Measurements from ENCODE around the gene PCDHGA8.
A peak's percentile ranks its signal among the peaks of the same experiment; 100 is the strongest.
"Not testable (repeated sequence)": the region's sequence is repeated elsewhere in the genome, so short reads cannot be mapped to it uniquely, and the experiment has no call there.

Gene PCDHGA8

GRCh38 chr5:141403387-141403786 is 11.0 kb downstream of the PCDHGA8 start:
- DNase-seq: no peak

GRCh38 chr5:141407790-141408505 is 15.5 kb downstream of the PCDHGA8 start, which contains the start of gene PCDHGB6:
Gene PCDHGB6, plus strand, starts transcription at chr5:141408021. Its CDS starts 182 bp downstream, at chr5:141408203.
- DNase-seq: not testable (repeated sequence)

GRCh38 chr5:141409598-141410306 is 17.3 kb downstream of the PCDHGA8 start:
- no peak for DNase-seq

DNA sequence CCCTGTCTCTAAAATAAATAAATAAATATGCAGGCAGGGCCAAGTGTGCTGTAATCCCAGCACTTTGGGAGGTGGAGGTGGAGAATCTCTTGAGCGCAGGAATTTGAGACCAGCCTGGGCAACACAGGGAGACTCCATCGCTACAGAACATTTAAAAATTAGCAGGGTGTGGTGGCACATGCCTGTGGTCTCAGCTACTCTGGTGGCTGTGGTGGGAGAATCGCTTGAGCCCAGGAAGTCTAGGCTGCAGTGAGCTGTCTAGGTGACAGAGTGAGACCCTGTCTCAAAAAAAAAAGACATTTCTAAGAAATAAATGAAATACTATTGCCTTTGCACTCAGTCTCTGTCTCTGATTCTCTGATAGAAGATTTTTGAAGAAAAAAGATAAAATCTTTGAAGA is 19.1 kb downstream of the PCDHGA8 start:
- no peak for DNase-seq

GRCh38 chr5:141412854-141413539 is 20.6 kb downstream of the PCDHGA8 start, which contains the start of gene PCDHGA10:
Gene PCDHGA10, plus strand, starts transcription at chr5:141412987. Its CDS starts 189 bp downstream, at chr5:141413176.
- DNase-seq: peak; percentile 68

GRCh38 chr5:141413540-141414069 is 21.2 kb downstream of the PCDHGA8 start:
- no peak for DNase-seq

GRCh38 chr5:141414548-141415274 is 22.3 kb downstream of the PCDHGA8 start:
- not testable (repeated sequence) for DNase-seq

DNA sequence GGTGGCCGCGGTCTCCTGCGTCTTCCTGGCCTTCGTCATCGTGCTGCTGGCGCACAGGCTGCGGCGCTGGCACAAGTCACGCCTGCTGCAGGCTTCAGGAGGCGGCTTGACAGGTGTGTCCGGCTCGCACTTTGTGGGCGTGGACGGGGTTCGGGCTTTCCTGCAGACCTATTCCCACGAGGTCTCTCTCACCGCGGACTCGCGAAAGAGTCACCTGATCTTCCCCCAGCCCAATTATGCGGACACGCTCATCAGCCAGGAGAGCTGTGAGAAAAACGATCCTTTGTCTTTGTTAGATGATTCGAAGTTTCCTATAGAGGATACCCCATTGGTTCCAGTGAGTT is 22.8 kb downstream of the PCDHGA8 start:
- DNase-seq: not testable (repeated sequence)

GRCh38 chr5:141417494-141418172 is 25.2 kb downstream of the PCDHGA8 start, which contains the start of gene PCDHGB7:
Gene PCDHGB7, plus strand, starts transcription at chr5:141417677. Its CDS starts 183 bp downstream, at chr5:141417860.
- DNase-seq: peak; percentile 49

DNA sequence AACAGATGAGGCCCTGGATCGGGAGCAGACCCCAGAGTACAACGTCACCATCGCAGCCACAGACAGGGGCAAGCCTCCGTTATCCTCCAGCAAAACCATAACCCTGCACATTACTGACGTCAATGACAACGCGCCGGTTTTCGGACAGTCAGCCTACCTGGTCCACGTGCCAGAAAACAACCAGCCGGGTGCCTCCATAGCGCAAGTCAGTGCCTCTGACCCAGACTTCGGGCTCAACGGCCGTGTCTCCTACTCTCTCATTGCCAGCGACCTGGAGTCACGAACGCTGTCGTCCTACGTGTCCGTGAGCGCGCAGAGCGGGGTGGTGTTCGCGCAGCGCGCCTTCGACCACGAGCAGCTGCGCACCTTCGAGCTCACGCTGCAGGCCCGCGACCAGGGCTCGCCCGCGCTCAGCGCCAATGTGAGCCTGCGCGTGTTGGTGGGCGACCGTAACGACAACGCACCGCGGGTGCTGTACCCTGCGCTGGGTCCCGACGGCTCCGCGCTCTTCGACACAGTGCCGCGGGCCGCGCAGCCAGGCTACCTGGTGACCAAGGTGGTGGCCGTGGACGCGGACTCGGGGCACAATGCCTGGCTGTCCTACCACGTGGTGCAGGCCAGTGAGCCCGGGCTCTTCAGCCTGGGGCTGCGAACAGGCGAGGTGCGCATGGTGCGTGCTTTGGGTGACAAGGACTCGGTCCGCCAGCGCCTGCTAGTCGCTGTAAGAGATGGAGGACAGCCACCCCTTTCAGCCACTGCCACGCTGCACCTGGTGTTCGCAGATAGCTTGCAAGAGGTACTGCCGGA is 26.8 kb downstream of the PCDHGA8 start:
- DNase-seq: no peak

- DNase-seq: peak; percentile 57
Observed at GRCh38 chr5:141420855-141421488, 28.5 kb downstream of the PCDHGA8 start, which contains the start of gene PCDHGA11. Gene PCDHGA11, plus strand, starts transcription at chr5:141421051. Its CDS starts 177 bp downstream, at chr5:141421228.

DNA sequence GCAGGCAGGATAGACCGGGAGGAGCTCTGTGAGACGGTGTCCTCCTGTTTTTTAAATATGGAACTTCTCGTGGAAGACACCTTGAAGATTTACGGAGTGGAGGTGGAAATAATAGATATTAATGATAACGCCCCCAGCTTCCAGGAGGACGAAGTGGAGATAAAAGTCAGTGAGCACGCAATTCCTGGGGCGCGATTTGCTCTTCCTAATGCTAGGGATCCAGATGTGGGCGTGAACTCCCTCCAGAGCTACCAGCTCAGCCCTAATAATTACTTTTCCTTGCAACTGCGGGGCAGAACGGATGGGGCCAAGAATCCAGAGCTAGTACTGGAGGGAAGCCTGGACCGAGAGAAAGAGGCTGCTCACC is 29.0 kb downstream of the PCDHGA8 start:
- DNase-seq: no peak

- no peak for DNase-seq
Observed at GRCh38 chr5:141422742-141423291, 30.4 kb downstream of the PCDHGA8 start.

GRCh38 chr5:141427783-141428426 is 35.5 kb downstream of the PCDHGA8 start:
- DNase-seq: no peak

DNA sequence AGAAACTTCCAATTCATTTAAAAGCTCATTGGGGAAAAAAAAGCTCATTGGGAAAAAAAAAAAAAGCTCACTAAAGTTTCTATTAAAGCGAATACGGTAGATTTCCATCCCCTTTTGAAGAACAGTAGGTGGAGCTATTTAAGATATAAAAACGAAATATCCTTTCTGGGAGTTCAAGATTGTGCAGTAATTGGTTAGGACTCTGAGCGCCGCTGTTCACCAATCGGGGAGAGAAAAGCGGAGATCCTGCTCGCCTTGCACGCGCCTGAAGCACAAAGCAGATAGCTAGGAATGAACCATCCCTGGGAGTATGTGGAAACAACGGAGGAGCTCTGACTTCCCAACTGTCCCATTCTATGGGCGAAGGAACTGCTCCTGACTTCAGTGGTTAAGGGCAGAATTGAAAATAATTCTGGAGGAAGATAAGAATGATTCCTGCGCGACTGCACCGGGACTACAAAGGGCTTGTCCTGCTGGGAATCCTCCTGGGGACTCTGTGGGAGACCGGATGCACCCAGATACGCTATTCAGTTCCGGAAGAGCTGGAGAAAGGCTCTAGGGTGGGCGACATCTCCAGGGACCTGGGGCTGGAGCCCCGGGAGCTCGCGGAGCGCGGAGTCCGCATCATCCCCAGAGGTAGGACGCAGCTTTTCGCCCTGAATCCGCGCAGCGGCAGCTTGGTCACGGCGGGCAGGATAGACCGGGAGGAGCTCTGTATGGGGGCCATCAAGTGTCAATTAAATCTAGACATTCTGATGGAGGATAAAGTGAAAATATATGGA is 38.1 kb downstream of the PCDHGA8 start, which contains the start of gene PCDHGA12:
Gene PCDHGA12 (plus strand): TSS at position 176 of the 782 bp plus-strand sequence. CDS start 253 bp downstream, at position 429.
- peak; percentile 12 for DNase-seq

- DNase-seq: no peak
Observed at GRCh38 chr5:141431286-141431685, 38.9 kb downstream of the PCDHGA8 start.

DNA sequence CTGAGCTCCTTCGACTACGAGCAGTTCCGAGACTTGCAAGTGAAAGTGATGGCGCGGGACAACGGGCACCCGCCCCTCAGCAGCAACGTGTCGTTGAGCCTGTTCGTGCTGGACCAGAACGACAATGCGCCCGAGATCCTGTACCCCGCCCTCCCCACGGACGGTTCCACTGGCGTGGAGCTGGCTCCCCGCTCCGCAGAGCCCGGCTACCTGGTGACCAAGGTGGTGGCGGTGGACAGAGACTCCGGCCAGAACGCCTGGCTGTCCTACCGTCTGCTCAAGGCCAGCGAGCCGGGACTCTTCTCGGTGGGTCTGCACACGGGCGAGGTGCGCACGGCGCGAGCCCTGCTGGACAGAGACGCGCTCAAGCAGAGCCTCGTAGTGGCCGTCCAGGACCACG is 39.9 kb downstream of the PCDHGA8 start:
- not testable (repeated sequence) for DNase-seq

DNA sequence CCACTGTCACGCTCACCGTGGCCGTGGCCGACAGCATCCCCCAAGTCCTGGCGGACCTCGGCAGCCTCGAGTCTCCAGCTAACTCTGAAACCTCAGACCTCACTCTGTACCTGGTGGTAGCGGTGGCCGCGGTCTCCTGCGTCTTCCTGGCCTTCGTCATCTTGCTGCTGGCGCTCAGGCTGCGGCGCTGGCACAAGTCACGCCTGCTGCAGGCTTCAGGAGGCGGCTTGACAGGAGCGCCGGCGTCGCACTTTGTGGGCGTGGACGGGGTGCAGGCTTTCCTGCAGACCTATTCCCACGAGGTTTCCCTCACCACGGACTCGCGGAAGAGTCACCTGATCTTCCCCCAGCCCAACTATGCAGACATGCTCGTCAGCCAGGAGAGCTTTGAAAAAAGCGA is 40.3 kb downstream of the PCDHGA8 start:
- not testable (repeated sequence) for DNase-seq

DNA sequence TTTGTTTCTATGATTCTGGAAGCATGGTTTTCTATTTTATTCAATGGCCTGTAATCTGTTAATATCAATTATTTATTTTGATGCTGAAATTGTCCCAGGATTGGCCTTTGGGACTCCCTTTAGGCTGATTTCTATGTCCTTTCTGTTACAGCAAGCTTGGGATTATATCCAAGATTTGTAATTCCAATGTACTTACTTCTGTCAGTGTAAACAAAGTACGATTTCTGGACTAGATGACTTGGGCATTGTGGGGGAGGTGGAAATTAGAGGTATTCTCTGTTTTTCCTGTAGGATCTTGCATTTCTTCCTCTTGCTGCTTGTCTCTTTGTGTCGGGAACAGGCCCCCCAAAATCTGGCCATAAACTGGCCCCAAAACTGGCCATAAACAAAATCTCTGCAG is 41.6 kb downstream of the PCDHGA8 start:
- no peak for DNase-seq

Measured in MV-4-11 (cell line).